Mesendoderm (in vitro differentiated cells): ENCODE data around the gene HNRNPLL.
A peak's percentile ranks its signal among the peaks of the same experiment; 100 is the strongest.

Experiments
- DNase-seq: peaks from one replicate; pipeline ENCODE4 v3.0.0; 2013
- H2AK5ac ChIP-seq: 2 replicates; pipeline ENCODE4 v1.6.1; 2013; ENCODE audit warnings: low read length, inconsistent platforms
- H2BK120ac ChIP-seq: 2 replicates; pipeline ENCODE4 v1.6.1; 2013; ENCODE audit warnings: low read depth, mild to moderate bottlenecking, low read length, moderate library complexity, mixed read lengths
- H2BK15ac ChIP-seq: replicated peaks from 2 replicates; pipeline ENCODE4 v1.6.1; 2013; ENCODE audit warnings: low read depth, mild to moderate bottlenecking, moderate library complexity
- H2BK5ac ChIP-seq: 2 replicates; pipeline ENCODE4 v1.6.1; 2013; ENCODE audit warnings: low read length, inconsistent platforms
- H3K18ac ChIP-seq: 2 replicates; pipeline ENCODE4 v1.6.1; 2013; ENCODE audit warnings: mild to moderate bottlenecking, low read length, mixed read lengths
- H3K23ac ChIP-seq: one replicate; pipeline ENCODE4 v1.6.1; 2013; ENCODE audit warnings: low read length
- H3K27ac ChIP-seq: 2 replicates; pipeline ENCODE4 v1.5.1; 2013; ENCODE audit warnings: low read depth, mild to moderate bottlenecking, inconsistent platforms, low read length, moderate library complexity
- H3K27me3 ChIP-seq: 2 replicates; pipeline ENCODE4 v1.6.1; 2013; ENCODE audit warnings: low read length, control low read depth, mild to moderate bottlenecking, inconsistent platforms; ENCODE audit not compliant: insufficient read depth, poor library complexity
- H3K36me3 ChIP-seq: 2 replicates; pipeline ENCODE4 v1.6.1; 2013; ENCODE audit warnings: low read length, inconsistent platforms; ENCODE audit not compliant: control insufficient read depth, insufficient read depth
- H3K4ac ChIP-seq: one replicate; pipeline ENCODE4 v1.6.1; 2013; ENCODE audit warnings: low read depth, mild to moderate bottlenecking, low read length, moderate library complexity
- H3K4me1 ChIP-seq: 2 replicates; pipeline ENCODE4 v1.6.1; 2013; ENCODE audit warnings: low read depth, low read length, inconsistent platforms; ENCODE audit not compliant: control insufficient read depth
- H3K4me2 ChIP-seq: 2 replicates; pipeline ENCODE4 v1.6.1; 2013; ENCODE audit warnings: low read length
- H3K4me3 ChIP-seq: 2 replicates; pipeline ENCODE4 v1.5.1; 2013; ENCODE audit warnings: mild to moderate bottlenecking, low read length
- H3K56ac ChIP-seq: one replicate; pipeline ENCODE4 v1.6.1; 2013; ENCODE audit warnings: low read length
- H3K79me1 ChIP-seq: 2 replicates; pipeline ENCODE4 v1.6.1; 2013; ENCODE audit warnings: low read length, inconsistent platforms
- H3K79me2 ChIP-seq: 2 replicates; pipeline ENCODE4 v1.6.1; 2013; ENCODE audit warnings: mild to moderate bottlenecking, low read length; ENCODE audit not compliant: control insufficient read depth, insufficient read depth
- H3K9ac ChIP-seq: 2 replicates; pipeline ENCODE4 v1.6.1; 2013; ENCODE audit warnings: low read length, inconsistent platforms
- H4K5ac ChIP-seq: one replicate; pipeline ENCODE4 v1.6.1; 2013; ENCODE audit warnings: low read length
- H4K8ac ChIP-seq: one replicate; pipeline ENCODE4 v1.6.1; 2013; ENCODE audit warnings: low read depth, mild to moderate bottlenecking, control low read depth, low read length, moderate library complexity
- WGBS: extraction: QIAGEN DNeasy Blood & Tissue Kit; methylation state at CpG from one replicate; pipeline ENCODE4 v1.1.7; 2013; ENCODE audit warnings: low lambda C conversion rate, missing lambda C conversion rate; ENCODE audit not compliant: insufficient coverage; ENCODE audit errors: extremely low coverage; 5-methylcytosine and 5-hydroxymethylcytosine counted together

HNRNPLL gene

GRCh38 chr2:38586931-38587330 is 15.8 kb downstream of the HNRNPLL start:
- no CpG with 5 or more reads among the region's 3 CpGs for WGBS
- Histone ChIP-seq H3K4me2 (no peak overlapping the region), H2AK5ac (no peak overlapping the region), H3K56ac (no peak overlapping the region), H3K79me2 (peaks cover 40% of the 10 kb centered on the region), H3K79me1 (peaks cover 8% of the 10 kb centered on the region), H4K8ac (no peak overlapping the region), H3K27ac (no peak overlapping the region), H2BK5ac (no peak overlapping the region), H2BK15ac (no peak overlapping the region), H4K5ac (no peak overlapping the region), H3K36me3 (peaks cover 2% of the 10 kb centered on the region), H2BK120ac (no peak overlapping the region), H3K27me3 (no peaks in the 10 kb centered on the region), H3K9ac (no peak overlapping the region), H3K18ac (no peak overlapping the region), H3K23ac (no peak overlapping the region), H3K4ac (no peak overlapping the region), H3K4me3 (no peak overlapping the region), H3K4me1 (no peaks in the 10 kb centered on the region)
- no peak for DNase-seq

GRCh38 chr2:38584881-38585280 is 17.8 kb downstream of the HNRNPLL start:
- Histone ChIP-seq H3K4me3 (no peak overlapping the region), H2BK120ac (no peak overlapping the region), H3K4ac (no peak overlapping the region), H3K36me3 (peaks cover 2% of the 10 kb centered on the region), H4K8ac (no peak overlapping the region), H2BK15ac (no peak overlapping the region), H3K23ac (no peak overlapping the region), H3K9ac (no peak overlapping the region), H3K79me2 (peaks cover 26% of the 10 kb centered on the region), H3K4me2 (no peak overlapping the region), H3K56ac (no peak overlapping the region), H3K79me1 (peaks cover 6% of the 10 kb centered on the region), H3K27ac (no peak overlapping the region), H3K4me1 (no peaks in the 10 kb centered on the region), H4K5ac (no peak overlapping the region), H3K18ac (no peak overlapping the region), H2BK5ac (no peak overlapping the region), H3K27me3 (no peaks in the 10 kb centered on the region), H2AK5ac (no peak overlapping the region)
- 100% methylated on average over 1 of the region's 1 CpG for WGBS
- no peak for DNase-seq

- Histone ChIP-seq H4K5ac (no peak overlapping the region), H3K4me3 (no peak overlapping the region), H2AK5ac (no peak overlapping the region), H3K56ac (no peak overlapping the region), H3K27ac (no peak overlapping the region), H2BK5ac (no peak overlapping the region), H3K79me2 (peaks cover 21% of the 10 kb centered on the region), H2BK15ac (no peak overlapping the region), H4K8ac (no peak overlapping the region), H3K4me2 (no peak overlapping the region), H3K27me3 (no peaks in the 10 kb centered on the region), H3K4ac (no peak overlapping the region), H3K4me1 (no peaks in the 10 kb centered on the region), H3K79me1 (peaks cover 6% of the 10 kb centered on the region), H3K18ac (no peak overlapping the region), H3K36me3 (peaks cover 2% of the 10 kb centered on the region), H2BK120ac (no peak overlapping the region), H3K23ac (no peak overlapping the region), H3K9ac (no peak overlapping the region)
- DNase-seq: no peak
- WGBS: no CpG with 5 or more reads among the region's 5 CpGs
These were observed 18.7 kb downstream of the HNRNPLL start for GRCh38 chr2:38583994-38584393.

- Histone ChIP-seq H3K79me2 (peaks cover 21% of the 10 kb centered on the region), H3K4me1 (no peaks in the 10 kb centered on the region), H3K79me1 (peaks cover 8% of the 10 kb centered on the region), H3K56ac (no peak overlapping the region), H4K8ac (no peak overlapping the region), H3K4ac (no peak overlapping the region), H4K5ac (no peak overlapping the region), H2BK15ac (no peak overlapping the region), H3K18ac (no peak overlapping the region), H3K36me3 (peaks cover 2% of the 10 kb centered on the region), H3K23ac (no peak overlapping the region), H3K27ac (no peak overlapping the region), H3K9ac (no peak overlapping the region), H2BK5ac (no peak overlapping the region), H2BK120ac (no peak overlapping the region), H3K4me3 (no peak overlapping the region), H2AK5ac (no peak overlapping the region), H3K27me3 (no peaks in the 10 kb centered on the region), H3K4me2 (no peak overlapping the region)
- WGBS: no CpG with 5 or more reads among the region's 3 CpGs
- DNase-seq: no peak
These were observed 19.2 kb downstream of the HNRNPLL start for GRCh38 chr2:38583524-38583923.

GRCh38 chr2:38581193-38582147 is 21.3 kb downstream of the HNRNPLL start:
- H2AK5ac ChIP-seq: no peak overlapping the region
- peaks cover 9% of the 10 kb centered on the region for H3K79me2 ChIP-seq
- H3K56ac ChIP-seq: no peak overlapping the region
- H3K18ac ChIP-seq: no peak overlapping the region
- peaks cover 8% of the 10 kb centered on the region for H3K79me1 ChIP-seq
- no peak overlapping the region for H3K4me3 ChIP-seq
- no CpG with 5 or more reads among the region's 9 CpGs for whole genome bisulfite sequencing
- H4K5ac ChIP-seq: no peak overlapping the region
- no peaks in the 10 kb centered on the region for H3K4me1 ChIP-seq
- H3K4me2 ChIP-seq: no peak overlapping the region
- H3K23ac ChIP-seq: no peak overlapping the region
- no peak overlapping the region for H3K27ac ChIP-seq
- no peak overlapping the region for H2BK120ac ChIP-seq
- H3K9ac ChIP-seq: no peak overlapping the region
- H3K4ac ChIP-seq: no peak overlapping the region
- no peak overlapping the region for H2BK15ac ChIP-seq
- DNase-seq: peak; percentile 84
- no peak overlapping the region for H4K8ac ChIP-seq
- H2BK5ac ChIP-seq: no peak overlapping the region
- no peaks in the 10 kb centered on the region for H3K27me3 ChIP-seq
- peaks cover 2% of the 10 kb centered on the region for H3K36me3 ChIP-seq
